HG03469 (cell line): Measurements from ENCODE around the gene NTRK3.
A peak's percentile ranks its signal among the peaks of the same experiment; 100 is the strongest.

Experiments
- ATAC-seq: cut with Tn5 transposase; IDR thresholded peaks from one replicate; pipeline ENCODE4 v1.9.1; 2021; ENCODE audit warnings: mild to moderate bottlenecking, moderate library complexity, moderate number of reproducible peaks; ENCODE audit not compliant: unreplicated experiment

NTRK3 gene

DNA sequence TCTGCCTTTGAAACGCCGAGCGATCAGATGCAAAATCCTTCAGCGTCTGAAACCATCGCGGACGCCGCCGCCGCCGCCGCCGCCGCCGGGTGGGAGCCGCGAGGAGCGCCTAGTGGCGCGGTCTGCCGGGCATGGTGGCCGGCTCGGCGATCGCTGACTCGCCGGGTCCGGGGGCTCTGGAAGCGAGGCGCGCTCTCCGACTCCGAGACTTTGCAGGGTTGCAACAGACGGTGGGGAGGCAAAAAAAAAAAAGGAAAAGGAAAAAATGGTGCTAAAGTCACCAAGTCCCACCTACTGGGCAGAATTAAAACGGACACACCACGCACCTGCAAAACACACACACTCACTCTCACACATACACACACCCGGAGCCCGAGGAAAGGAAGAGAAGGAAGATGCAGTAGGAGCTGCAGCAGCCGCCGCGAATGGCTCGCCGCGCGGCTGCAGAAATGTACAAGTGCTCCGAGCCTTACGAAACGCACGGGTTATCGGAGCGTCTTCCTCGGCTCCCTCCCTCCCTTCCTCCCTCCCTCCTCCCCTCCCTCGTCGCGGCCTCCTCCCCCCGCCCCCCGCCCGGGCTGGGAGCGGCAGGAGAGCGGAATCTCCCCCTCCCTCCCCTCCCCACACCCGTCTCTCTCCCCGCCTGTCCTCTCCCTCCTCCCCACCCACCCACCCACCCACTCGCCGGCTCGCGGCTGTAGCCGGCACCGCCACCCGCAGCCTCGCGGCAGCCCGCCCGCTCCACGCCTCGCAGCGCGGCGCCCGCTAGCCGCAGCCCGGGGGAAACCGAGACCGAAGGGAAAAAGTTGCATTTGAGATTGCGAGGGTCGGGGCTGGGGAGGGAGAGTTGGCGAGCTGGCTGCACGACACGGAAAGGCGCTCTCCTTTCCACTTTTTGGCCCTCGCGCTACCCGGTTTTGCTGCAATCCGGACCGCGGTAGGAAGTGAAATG is at the start of gene NTRK3:
Gene NTRK3, minus strand, starts transcription at position 461 of the 952 bp plus-strand sequence. CDS start 586 bp downstream, outside the sequence.
- ATAC-seq: no peak

DNA sequence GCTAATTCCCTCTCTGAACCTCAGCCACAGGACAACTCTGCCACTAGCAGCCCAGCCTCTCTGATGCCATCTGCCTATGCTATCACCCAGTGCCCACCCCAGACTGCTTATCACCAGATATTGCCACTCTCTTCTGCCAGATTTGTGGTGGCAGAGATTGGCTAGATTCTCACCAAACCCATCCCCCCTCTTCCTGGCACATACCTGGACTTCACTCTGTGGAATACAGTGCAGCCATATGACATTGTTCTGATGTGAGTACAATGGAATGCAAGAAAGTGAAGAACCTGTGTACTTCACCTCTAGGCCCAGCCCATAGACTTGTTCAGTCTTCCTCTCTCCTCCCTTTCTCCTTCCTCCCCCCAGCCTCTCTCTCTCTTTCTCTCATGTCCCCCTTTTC is 46.9 kb upstream of the NTRK3 start:
- no peak for ATAC-seq

GRCh38 chr15:88302373-88302772 is 45.8 kb upstream of the NTRK3 start:
- no peak for ATAC-seq

DNA sequence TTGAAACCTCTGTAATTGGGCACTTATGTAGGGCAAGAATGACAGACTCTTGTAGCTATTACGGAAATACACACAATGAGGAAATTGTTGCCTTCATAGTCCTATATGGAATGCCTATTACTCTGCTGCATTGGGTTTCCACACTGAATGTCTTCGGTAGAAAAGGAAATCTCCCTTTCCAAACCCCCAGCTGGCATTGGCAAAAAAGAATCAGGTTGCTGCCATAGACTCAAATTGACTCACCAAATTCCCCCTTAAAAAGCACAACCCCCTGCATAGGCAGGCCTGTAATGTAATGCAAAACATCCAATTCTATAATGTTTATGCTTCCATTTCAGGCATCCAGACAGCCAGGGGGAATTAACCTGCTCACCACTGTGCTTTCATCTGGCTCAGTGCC is 44.8 kb upstream of the NTRK3 start:
- ATAC-seq: no peak

DNA sequence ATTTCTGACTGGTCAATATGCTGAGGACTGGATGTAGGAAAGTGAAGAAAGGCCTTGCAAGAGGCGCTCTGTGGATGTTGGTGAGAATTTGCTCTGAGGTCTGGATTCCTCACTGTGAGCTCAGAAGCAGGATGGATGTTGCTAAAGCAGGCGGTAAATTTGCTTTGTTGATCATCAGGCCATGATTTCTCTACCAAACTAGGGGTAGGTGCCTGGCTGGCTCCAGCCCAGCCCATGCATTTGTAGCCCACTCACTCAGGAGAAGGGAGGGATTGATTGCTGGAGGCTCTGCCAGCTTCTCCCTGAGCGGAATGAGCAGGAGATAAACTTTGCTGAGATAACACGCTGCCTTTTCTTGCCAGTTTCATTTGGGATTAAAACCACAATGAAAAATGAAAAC is 44.3 kb upstream of the NTRK3 start:
- no peak for ATAC-seq

DNA sequence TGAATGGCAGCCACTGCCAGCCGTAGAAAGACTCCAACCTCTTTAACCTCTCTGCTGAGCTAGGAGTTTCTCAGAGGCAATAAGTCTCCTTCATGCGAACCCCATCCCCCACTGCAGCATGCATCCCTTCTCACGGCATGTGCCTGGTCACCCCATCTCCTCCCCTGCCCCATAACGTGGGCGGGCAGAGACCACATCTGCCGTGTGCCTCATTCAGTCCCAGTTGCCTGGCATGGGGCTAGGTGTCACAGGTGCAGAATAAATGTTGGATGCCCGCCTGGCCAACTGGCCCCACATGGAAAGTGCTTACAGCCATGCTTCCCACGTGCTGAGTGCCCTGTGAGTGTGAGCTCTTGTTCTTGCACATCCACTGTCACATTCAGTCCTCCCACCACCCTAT is 43.5 kb upstream of the NTRK3 start:
- no peak for ATAC-seq

GRCh38 chr15:88299497-88299896 is 43.0 kb upstream of the NTRK3 start:
- no peak for ATAC-seq

DNA sequence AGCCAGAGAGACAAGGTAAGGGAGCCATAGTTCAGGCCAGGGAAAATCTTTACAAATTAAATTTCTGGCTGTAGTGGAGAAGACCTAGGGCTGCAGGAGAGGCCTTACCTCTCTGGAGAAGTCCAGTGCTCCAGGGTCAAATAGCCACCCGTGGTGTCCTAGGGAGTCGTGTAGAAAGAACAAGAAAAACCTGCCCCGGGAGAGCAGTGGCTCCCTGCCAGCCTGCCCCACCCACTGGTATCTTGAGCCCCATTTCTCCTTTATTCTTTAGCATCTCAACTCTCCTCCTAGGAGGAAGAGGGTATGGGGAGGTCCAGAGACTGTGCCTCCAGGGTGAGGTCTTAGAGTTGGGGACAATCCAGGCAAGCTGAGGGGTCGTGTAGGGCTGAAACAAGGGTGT is 32.1 kb upstream of the NTRK3 start:
- ATAC-seq: no peak

GRCh38 chr15:88288206-88288605 is 31.7 kb upstream of the NTRK3 start:
- no peak for ATAC-seq

- no peak for ATAC-seq
Observed at GRCh38 chr15:88284318-88284998, 27.9 kb upstream of the NTRK3 start.

- ATAC-seq: no peak
Observed at GRCh38 chr15:88282614-88283013, 26.1 kb upstream of the NTRK3 start.

- no peak for ATAC-seq
Observed at GRCh38 chr15:88276821-88277410, 20.4 kb upstream of the NTRK3 start.

- no peak for ATAC-seq
Observed at GRCh38 chr15:88275804-88276203, 19.3 kb upstream of the NTRK3 start.

DNA sequence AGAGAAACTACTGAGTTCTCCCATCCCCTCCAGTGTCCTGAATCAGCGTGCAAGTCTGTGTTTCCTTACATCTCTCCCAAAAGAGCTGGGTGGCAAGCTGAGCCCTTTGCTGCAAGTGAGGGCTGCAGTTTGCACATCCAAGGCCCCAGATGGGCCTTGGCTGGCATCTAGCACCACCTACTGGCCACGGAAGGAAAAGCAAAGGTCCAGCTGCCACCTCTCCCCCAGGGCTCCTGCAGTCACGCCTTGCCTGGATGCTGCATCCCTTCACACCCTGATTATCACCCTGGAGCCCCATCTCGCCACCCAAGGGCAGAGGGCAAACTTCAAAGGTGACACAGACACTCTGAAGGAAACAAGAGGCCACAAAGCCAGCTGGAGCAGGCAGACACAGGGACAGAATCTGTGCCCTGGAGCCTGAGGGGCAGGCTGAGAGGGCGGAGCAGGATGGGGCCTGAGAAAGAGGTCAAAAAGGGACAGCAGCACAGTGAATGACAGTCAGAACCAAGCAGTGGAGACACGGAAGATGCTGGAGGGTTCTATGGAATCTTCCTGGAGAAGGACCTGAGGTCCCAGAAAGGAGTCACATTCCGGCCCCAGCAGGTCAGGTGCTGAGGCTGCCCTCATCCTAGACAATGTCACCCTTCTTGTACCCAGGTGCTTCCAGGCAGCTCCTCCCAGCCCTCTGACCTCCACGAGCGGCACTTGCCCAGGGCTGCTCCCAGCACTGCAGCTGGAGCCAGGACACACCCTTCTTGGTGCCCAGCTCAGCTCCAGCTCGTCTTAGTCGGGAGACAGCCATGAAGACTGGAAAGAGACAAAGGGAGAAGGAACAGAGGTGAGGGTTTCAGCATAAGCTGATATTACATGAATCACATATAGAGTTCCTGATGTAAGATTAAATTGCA is 18.3 kb upstream of the NTRK3 start:
- ATAC-seq: peak; percentile 84

DNA sequence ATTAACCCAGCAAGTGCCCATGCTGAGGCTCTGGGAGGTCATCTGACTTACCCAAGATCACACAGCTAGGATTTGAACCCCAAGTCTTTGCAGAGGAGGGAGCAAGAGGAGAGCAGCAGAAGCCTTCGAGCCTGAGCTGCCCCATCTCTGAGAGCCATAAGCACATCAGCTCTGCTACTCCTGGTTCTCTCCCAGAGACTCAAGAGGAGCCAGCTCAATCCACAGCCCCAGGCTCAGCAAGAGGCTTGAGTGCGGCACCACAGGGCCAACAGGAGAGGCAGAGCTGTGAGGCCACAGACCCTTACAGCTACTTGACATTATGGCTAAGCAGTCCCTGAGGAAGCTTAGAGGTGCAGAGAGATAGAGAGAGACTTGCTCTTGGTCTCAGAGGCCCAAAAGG is 15.9 kb upstream of the NTRK3 start:
- no peak for ATAC-seq

DNA sequence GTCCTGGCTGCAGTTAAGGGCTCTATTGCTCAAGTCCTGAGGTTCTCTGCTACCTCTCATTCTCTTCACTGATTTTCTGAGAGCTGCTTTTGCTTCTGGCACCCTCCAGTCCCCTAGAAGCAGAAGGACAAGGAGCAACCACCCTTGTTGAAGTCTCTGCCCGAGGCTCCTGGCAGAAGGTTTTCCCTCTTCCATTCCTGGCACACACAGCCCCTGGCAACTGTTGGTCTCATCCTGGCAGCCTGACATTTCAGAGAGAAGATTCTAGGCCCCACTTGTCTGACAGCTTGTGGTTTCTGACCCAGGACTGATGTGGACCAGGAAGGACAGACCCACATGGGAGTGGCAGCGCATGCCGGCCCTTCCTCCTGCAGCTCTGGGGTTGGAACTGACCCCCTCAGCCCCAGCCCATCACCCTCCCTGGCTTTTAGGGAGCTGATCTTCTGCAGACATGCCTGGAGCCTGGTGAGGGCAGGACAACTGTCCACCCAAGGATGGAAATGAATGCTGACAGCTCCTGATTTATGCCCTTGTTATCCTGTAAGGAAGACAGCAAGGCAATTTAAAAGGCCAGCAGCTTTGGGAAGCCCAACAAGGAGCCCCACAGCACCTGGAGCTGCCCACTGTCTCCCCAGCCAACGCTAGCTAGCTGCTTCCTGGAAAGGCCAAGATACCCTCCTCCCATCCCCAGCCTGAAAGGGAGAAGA is 13.0 kb upstream of the NTRK3 start:
- ATAC-seq: no peak

DNA sequence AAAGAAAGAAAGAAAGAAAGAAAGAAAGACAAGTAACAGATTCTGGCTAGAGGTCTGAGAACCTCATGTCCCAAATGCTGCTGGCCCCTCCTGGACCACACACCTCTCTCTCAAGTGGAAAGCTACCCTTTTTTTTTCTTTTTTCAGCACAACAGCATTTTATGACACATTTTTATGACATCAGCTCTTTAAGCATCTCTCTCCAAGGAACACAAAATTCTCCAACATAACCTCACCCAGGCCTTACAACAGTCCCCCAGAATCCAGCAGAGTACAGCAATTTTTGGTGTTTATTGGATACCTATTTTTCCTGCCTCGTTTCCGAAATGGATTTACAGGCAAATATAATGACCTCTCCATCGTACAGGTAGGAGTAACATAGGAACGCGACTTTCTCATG is 11.2 kb upstream of the NTRK3 start:
- ATAC-seq: no peak

- ATAC-seq: no peak
Observed at GRCh38 chr15:88266170-88266569, 9.6 kb upstream of the NTRK3 start.

- ATAC-seq: no peak
Observed at GRCh38 chr15:88264622-88265021, 8.1 kb upstream of the NTRK3 start.

GRCh38 chr15:88262064-88262463 is 5.5 kb upstream of the NTRK3 start:
- no peak for ATAC-seq
